HG02759 (cell line): ENCODE data around the gene GNPTAB.

ENCODE experiments used
- ATAC-seq: cut with Tn5 transposase; IDR thresholded peaks from one replicate; pipeline ENCODE4 v1.9.1; 2021; ENCODE audit warnings: mild to moderate bottlenecking, moderate library complexity; ENCODE audit not compliant: unreplicated experiment

The GNPTAB gene

DNA sequence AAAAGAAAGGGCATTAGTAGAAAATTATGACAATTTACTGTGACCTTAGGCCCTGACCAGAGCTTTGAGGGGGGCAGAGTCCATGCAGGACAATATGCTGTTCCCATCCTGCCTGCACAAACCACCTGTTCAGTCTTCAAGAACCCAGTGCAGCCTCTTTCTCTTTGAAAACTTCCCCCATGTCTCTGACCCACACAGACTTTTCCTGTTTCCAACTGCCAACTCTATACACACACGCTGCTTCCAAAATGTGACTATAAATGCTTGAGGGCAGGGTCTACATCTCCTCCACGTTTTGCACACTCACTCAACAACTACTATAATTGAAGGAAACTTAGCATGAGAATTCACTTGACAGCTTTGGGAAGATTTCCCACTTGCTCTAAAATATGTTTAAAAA lies 54.9 kb downstream of the GNPTAB start:
- ATAC-seq = no peak

DNA sequence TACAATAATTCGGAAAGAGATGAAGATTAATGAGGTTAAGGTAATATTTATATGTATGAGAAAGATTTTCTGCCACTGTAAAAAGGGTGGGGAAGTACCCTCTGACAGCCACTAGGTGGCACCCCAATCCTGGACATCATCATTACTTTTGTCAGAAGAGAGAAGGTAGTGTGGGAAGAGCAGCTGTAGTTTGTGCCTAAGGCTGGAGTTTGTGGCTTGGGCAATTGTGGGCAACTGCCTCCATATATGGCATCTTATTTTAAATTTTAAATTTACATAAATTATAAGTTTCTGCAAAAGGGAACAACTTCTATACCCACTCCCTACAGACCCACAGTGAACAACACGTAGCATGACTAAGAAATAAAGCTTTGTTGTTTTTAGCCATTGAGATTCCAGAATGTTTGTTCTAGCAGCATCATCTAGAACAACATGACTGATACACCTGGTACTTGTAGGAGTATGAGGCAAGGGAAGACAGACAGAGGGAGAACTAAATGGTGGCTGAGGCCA lies 57.1 kb downstream of the GNPTAB start:
- ATAC-seq = peak; percentile 63

DNA sequence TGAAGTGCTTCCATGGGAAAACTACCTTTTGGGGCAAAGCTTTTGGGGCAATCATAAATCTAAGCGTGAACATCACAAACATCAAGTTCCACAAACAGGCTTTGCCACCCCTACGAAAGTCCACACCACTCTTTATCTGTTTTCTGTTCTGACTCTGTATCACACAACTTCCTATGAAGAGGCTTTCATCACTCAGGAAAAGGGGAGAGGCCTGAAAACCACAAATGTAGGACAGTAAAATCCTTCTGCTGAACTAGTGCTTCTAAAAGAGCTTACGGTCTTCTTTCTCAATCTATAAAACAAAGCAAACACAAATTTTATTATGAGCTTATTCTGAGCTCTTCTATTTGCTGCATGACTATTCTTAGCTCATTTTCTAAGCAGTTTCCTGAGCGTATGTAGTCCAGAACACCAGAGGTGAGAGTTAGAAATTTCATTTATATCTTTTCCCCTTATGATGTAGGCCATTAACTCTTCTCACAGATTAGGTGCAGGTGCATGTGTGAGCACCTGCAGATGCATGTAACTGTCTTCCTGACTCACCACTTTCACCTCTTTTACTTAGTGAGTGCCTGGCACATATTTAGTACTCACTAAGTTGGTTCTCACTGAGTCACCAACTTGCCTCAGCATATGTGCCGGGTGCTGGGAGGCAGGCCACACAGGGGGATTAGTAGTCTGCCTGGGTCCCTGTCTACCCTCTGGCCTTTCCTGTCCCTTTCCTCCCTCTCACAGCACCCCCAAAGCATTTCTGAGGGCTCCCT lies 58.6 kb downstream of the GNPTAB start:
- ATAC-seq = no peak

DNA sequence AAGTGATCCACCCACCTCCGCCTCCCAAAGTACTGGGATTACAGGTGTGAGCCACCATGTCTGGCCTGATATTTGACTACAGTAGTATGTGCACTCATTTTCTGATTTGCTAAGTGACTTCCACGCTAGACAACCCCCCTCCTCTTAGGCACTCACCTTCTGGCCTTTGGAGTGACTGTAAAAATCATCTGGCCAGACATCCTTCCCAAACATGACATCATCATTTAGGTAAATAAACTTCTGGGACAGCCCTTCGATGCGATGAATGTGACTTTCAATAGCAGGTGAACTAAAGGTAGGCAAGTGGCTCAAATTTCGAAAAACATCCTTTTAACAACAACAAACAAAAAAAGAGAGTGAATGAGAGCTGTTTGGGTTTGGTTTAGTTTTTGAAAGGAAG lies 60.9 kb downstream of the GNPTAB start:
- ATAC-seq = no peak

DNA sequence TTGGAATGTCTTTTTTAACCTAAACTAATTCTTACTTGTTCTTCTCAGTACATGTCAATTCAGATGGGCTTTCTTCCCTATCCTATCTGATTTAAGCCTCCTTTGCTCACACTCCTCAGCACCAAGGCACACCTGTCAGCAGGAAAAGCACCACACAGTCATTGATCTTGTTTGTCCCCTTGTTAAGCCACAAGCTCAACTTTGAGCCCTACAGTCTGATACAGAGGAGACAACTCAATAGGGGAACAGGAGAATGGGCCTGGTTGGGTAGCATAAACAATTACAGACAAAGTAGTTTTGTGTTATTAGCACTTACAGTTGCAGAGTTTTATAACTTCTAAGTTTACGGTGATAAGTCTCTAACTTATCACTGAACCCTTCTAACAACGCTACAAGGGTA lies 62.0 kb downstream of the GNPTAB start:
- ATAC-seq = no peak

DNA sequence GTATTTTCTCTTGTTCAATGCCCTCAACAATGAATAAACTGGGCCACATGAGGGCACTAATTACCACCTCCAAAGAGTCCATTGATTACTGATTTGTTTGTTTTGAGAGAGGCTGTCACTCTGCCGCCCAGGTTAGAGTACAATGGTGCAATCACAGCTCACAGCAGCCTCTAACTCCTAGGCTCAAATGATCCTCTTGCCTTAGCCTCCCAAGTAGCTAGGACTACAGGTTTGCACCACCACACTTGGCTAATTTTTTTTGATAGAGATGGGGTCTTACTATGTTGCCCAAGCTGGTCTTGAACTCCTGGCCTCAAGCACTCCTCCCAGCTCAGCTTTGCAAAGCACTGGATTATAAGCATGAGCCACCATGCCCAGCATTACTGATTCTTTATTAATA lies 63.2 kb downstream of the GNPTAB start:
- no peak for ATAC-seq

DNA sequence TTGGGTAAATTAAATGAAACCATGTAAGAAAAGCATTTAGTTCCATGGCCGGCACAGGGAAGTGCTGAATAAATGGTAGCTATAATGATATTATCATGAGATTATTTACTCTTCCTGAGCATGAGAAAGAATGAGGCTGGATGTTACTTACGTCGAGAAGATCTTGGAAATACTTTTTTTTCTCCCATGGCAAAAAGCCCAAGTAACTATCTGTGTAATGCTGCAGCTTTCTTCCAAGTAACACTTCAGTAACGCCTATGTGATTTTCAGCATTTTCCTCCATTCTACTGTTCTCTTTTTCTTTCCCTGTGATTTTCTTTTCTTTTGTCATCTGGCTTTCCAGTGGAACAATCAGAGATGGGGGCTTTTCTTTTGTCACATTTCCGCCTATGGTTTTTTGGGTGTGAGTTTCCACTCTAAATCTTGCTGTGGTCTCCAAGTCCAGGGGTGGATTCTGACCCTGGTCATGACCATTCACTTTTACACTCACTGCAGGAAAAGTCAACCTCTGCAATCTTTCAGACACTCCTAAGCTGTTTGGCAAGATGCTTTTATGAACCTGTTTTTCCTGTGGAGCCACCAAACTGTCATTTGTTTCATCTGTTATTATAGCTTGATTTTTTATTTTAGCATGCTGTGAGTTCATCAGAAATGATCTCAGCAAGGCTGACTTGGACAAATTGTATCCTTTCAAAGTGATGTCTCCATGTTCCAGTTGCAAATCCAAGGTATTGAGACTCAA lies 66.5 kb downstream of the GNPTAB start:
- no peak for ATAC-seq

DNA sequence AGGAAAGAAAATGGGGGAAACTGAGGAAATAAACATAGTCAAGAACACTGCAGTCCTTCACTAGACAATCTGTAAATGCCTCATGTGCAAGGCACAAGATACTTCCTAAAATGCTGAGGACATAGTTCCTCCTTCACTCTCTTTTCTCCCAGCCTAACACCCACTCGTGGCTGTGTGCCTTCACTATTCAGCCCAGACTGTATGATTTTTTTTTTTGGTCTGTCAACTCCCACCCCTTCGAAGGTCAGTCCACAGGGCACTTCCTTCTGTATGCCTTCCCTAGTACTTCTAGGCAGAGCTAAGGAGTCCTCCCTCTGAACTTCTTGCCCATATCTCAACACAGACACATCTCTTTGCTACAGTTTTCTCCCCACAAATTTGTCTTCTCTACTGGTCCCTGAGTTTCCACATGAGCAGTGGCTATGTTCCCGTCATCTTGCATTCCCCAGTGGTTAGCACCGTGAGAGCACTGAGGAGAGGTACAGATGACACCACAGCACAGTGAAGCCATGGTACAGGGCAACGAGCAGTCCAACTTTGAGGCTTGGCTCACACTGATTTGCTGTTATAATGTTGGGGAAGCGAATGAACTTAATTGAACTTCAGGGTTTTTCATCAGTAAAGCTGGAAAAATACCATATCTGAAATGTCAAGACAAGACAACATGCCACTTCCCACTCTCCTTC lies 67.4 kb downstream of the GNPTAB start:
- no peak for ATAC-seq

DNA sequence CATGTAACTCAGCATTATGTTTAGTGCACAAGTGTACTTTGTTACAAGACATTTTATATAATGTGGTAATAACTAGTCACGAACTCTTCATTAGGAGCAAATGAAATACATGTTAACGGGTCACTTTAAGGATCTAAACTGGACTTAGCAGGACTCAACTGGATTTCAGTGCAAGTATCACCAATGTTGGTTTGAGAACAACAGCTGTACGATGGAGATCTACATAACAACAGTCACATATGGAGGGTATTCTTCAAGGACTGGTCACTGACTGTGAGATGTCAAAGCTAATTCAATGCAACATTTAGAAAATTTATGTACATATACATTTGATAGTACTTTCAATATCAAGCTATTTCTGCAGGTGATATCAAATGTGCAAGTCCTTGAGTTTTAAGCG lies 69.0 kb downstream of the GNPTAB start:
- no peak for ATAC-seq

DNA sequence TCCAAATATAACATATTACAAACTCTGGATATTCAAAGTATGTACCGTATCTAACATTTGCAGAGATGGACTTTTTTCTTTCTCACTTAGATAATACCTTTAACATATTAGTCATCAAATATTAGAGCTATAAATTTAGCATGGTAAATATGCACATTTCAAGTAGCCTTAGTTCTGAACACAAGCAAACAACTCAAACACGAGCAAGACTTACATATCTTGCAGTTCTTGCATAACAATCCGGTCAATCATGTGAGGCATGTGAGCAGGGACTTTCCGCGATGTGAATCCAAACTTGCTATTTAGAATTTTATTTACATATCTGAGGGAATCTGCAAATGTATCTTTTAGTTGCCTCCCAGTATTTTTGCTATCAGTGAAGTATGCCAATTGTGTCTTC lies 69.4 kb downstream of the GNPTAB start:
- ATAC-seq = no peak

DNA sequence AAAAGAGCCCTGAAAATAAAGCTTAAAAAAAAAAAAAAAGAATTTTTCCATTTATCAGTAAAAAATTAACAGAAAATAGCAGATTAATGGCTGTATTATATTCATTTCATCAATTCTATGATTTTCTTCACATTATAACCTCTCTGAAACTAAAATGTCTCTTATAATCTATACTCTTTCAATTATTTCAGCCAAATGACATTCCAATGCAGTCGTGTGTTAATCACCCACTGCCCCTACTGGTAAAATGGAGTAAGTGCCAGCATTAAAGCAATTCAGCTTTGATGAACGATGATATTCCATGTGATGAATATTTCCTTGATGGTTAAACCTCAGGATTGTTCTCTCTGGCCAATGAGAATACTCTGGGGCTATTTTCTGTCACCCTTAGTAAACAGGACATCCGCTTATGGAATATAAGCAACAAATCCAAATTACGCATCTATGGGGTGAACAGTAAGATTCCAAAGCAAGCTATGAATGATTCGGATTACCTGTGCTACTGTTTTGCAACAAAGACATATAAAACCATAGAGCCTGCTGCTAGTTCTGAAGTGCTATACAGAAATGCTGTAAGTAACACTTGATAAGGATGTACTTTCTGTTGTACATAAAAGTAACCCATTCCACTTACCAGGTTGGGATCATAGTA lies 71.2 kb downstream of the GNPTAB start:
- ATAC-seq = no peak

DNA sequence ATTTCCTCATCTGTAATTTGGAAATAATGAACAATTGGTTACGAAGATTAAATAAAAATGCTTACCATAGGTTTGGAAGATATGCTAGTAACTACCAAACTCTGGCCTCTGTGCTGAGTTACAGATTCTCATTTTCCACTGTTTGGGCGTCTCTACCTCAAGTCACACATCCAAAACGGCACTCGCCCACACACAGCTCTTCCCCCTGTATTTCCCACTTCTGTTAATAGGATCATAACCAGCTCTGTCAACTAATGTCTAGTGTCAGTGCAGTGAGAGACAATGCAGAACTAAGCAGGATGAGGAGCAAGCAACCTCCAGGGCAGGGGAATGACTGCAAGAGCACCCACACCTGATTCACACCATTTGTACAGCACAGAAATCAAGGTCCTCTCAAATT lies 80.6 kb downstream of the GNPTAB start:
- no peak for ATAC-seq

DNA sequence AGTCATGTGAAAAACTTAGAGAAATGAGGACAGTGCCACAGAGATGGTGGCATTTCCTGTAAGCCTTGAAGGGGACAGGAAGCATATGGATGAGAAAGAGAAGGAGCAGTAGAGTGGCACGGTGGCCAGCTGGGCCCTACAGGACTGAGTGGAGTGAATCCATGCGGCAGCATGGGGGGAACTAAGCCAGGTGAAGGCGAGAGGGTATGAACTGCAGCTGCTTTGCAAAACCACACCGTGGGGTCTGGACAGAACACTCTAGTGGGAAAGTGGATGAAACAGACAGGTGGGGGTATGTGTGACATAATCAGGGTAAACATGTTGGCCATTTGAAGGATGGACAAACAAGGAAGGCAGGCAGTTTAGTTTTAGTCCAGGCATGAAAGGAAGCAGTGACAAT lies 81.1 kb downstream of the GNPTAB start:
- ATAC-seq = no peak

DNA sequence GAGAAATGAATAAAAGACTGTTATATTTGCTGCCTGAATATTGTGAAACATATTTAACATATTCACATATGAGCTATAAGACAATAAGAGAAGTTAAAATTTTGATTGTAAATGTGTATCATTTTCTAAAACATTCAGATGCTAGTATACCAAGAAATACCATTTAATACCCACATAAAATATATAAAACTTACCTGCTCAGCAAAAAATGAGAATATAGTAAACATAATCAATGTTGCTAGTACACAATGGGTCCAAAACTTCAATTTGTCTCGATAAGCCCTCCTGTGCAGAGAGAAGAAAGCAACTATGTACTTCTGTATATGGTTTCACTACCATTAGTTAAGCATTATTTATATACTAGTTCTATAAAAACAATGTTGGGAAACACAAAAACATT lies 81.9 kb downstream of the GNPTAB start:
- ATAC-seq = no peak

DNA sequence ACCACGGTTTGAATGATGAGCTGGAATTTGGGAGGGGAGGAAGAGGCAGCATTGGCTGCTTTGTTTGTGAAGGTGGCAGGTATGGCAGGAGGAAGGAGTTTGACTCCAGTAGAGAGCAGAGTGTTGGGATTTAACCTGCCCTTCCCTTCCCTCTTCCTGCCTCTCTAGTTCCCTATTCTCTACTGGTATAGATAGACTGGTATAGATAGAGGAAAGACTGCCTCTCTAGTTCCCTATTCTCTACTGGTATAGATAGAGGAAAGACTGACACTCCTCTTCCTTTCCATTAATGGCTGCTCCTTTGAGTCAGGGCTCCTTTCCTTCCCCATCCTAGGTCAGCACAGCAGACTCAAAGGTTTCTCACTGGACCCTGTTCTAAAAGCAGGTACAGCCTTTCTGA lies 83.1 kb downstream of the GNPTAB start:
- no peak for ATAC-seq

DNA sequence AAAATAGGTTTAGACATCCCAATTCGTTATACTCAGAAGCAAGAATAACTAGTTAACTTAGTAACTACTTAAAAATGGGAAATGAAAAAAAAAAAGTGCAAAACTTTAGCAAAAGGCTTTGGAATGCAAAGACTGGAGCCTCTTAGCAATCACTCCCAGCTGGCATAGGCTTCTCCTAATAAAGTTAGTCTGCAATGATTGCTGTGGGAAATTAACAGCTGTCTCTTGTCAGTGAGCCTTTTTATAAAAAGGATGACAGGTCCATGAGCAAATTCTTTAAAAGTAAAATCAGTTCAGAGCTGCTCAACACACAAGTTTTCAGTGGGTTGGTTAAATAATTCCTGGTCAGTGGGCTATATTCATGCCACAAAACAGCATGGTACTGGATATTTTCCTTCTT lies 84.1 kb downstream of the GNPTAB start:
- ATAC-seq = no peak

DNA sequence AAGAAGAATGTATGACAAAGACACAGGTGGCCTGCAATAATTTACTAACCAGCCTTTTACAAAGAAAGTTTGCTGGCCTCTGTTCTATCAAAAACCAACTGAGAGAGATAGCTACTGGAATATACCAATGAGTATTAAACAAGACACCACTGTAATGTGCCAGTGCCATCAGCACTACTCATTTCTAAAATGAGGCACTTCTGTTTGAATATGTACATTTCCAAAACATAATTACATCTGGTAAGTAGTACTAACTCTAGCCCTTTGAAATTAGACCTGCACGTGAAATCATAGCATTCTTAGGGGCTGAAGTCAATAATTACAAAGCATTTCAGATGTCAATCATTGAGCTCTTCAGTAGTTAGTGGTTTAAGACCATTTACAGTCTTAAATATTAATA lies 84.6 kb downstream of the GNPTAB start:
- ATAC-seq = no peak

DNA sequence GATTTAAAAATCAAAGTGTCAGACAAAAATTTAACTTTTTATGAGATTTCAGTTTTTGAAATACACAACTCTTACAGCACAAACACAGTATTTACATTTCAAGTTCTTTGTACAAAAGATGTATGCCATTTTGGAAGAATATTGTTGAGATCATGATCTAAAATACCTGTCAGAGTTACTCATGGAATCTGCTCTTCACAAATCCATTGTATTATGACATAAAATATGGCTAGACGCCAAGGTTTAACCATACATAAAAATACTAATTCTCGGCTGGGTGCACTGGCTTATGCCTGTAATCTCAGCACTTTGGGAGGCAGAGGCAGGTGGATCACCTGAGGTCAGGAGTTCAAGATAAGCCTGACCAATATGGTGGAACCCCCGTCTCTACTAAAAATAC lies 85.3 kb downstream of the GNPTAB start:
- no peak for ATAC-seq

DNA sequence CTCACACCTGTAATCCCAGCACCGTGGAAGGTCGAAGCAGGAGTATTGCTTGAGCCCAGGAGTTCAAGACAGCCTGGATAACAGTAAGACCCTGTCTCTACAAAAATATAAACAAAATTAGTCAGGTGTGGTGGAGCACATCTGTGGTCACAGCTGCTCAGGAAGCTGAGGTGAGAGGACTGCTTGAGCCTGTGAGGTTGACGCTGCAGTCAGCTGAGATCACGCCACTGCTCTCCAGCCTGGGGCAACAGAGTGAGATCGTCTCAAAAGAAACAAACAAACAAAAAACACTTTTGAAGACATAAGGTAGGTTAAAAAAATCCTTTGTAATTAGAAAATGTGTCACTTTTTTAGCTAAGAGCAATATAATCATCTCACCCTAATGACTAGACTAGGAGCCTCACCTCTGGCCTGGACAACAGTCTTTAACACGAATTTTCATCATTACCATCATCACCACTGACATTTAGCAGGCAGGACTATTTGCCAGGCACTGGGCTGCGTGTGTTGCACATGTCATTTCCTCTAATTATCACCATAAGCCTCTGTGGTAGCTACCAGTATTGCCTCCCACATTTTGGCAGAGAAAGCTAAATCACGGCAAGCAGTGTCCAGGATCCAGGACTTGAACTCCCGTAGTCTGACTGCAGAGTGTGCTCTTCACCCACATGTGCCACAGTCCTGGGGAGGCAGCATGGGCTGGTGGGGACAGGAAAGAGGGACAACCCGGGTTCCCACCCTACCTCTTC lies 86.9 kb downstream of the GNPTAB start:
- ATAC-seq = peak; percentile 99

DNA sequence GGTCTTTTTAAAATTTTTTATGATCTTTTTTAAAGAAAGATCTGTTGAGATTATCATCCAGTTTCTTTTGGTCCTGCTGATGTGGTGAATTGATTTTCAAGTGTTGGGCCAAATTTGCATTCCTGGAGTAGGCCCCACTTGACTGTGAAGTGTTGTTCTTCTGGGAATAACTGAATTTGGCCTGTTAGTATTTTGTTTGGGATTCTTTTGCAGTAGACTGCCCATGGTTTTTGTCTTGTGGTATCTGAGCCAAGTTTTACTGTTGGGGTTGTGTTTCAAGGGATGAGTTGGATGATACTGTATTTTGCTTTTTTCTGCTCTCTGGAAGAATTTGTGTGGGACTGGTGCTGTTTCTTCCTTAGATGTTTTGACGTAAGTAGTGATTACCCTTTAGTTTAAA lies 87.5 kb downstream of the GNPTAB start:
- ATAC-seq = peak; percentile 1

DNA sequence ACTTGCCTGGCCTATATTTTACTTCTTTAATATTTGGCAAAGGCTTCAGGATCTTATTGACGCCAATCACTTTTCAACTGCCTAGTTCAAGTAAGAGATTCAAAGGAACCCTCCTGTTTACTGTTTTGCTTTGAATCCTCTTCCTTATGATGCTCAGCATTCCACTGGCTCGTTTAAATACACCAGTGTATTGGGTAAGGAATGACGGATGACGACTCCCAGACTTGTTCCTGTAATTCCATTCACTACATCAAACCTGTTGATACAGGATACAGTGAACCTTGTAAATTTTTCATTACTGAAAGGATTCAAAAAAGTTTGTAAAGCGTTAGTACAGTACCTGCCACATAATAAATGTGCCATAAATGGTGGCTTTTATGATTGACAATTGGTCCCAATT lies 89.8 kb downstream of the GNPTAB start:
- ATAC-seq = no peak
